Measurements from ENCODE around the gene CAMK2D.

Gene CAMK2D

DNA sequence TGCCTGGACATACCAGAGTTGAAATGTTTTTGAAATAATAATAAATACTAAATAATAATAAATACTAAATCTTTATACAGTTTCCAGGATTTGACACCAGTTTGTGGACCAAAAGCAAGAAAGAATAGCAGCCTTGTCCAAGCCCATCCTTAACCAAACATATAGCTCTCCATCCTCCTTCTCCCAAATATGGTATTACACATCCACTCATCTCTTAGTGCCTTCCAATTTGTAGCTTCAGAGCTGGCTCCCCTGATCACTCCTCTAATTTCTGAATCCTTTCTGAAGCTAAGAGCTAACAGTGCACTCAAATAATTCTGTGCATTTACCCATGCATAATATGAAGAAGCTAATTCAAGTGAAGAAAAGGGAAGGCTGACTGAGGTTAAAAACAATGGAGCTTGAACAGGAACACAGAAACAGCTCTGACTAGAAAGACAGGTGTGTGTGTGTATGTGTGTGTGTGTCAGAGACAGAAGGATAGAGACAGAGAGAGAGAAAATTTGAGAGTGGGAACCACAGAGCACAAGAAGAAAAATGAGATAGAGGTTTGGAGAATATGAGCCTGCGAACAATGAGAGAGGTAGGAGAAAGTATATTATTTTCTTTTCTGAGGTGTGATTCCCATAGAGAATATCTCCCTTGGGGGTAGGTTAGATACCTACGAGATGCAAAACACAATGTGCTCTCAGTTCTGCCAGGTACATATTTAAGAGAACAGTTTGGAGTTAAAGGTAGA, 123.5 kb downstream of the CAMK2D start:
- no peak for DNase-seq (ENCODE audit: low spot score)

DNA sequence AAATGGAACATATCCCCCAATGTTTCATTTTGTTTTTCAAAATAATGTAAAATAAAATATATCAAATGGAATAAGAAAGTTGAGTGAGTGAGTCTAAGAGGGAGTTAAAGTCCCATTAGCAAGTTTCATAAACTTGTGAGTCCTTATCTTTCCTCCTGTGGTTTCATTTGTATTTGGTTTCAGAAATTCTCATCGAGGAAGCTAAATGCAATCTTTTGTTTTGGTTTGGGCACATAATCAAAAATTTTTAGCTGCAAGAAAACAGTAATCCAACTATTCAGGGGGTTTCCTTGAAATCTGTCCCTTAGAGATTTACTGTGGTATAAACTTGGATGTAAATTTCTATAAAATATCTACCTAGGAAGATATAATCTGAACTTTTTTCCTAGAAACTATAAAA, 124.2 kb downstream of the CAMK2D start:
- peak; percentile 40 for DNase-seq (ENCODE audit: low spot score)

- peak; percentile 31 for DNase-seq (ENCODE audit: low spot score)
Measured at GRCh38 chr4:113636877-113637276, 124.7 kb downstream of the CAMK2D start.

- DNase-seq (ENCODE audit: low spot score), result no peak
Measured at GRCh38 chr4:113636438-113636818, 125.1 kb downstream of the CAMK2D start.

DNA sequence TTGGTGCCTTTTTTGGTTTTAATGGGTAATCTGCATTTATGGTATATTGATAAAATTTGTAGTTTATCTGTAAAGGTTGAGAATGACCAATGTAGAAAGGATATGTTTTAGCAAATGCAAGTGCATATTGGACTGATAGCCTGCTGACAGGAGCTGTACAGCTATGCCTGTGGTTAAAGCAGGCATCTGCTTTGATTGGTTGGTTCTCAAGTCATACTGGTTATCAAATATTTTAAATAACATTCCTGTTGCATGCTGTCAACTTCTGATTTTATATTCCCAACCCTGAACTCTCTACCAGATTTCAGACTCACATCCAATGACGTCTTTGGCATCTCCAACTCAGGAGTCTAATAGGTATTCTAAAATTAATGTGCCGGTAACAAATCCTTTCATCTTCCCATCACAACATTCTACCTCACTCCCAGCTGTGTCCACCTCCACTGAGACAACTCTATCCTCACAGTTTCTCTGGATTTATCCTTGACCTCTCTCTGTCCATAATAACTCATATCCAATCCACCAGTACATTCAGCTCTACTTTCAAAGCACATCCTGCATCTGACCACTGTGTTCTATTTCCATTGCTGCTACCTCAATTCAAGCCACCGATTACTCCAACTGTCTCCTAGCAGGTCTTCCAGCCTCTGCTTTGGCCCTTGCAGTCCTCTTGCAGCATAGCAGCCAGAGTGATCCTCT, 125.7 kb downstream of the CAMK2D start:
- peak; percentile 42 for DNase-seq (ENCODE audit: low spot score)

DNA sequence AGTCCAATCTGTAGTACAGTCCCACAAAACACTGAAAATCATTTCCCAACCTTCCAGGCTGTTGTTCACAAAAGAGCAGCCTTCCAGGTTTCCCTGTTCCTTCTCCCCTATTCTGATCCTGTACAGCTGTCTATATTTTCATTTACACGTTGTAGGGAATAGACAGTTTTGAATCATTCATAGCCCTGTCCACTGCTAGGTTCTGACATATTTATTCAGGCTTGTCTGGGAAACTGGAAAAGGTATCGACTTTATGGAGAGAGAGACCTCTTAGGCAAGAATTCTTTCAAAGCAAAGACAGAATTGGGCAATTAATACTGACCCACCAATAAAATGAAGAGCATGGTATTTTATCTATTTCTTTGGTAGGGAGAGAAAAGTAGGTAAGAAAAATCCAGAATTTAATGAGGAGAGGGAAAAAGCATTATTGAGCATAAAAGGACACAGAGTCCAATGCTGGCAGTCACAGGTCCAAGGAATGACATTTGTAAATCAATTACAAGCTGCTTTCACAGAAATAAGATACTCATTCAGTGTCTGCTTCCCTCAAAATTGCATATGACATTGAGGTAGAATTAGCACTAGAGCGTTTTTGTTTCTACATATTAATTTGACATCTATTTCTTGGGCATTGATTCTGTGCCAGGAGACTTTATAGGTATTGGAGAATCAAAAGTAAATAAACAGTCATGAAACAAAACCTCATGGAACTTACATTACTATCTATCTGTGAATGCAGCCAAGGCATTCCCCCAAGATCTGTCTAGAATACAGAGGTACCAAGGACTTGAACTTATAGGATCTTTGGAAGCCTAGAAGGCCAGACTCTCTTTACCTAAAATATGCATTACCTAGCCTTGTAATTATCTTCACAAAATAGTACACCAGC, 127.2 kb downstream of the CAMK2D start:
- no peak for DNase-seq (ENCODE audit: low spot score)

- no peak for DNase-seq (ENCODE audit: low spot score)
Measured at GRCh38 chr4:113633467-113633866, 128.1 kb downstream of the CAMK2D start.

DNA sequence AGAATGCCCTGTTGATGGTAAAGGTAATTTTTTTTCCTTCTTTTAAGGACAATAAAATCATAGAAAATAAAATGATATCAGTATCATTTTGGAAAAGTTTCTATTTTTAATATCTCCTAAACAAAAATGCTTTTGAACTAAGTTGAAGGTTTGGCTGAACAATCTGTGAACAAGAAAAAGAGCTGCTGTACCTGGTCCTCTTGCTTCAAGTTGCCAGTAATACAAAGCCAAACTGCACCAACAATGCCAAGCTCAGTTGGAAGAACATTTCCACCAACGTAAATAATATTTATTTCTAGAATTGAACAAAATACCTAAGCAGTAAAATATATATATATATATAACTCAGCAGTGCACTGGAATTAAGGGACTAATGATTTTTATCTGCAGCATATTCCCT, 132.8 kb downstream of the CAMK2D start:
- DNase-seq (ENCODE audit: low spot score), result no peak

DNA sequence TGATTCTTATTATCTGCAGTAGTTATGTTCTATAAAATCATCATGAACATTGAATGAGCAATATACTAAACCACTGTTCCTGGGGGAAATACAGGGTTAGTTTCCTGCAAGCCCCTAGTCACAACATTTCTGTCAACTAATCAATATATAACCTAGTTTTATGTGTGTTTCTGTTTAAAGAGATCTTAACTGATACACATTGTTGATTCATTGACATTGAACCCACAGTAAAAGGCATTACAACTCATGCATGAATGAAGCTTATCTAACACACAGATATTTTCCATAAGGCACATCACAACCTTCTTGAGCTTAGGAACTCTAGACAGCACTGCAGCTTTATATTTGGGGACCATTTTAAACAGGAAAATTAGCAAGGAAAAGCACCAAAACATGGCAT, 134.2 kb downstream of the CAMK2D start:
- DNase-seq (ENCODE audit: low spot score), result no peak

DNA sequence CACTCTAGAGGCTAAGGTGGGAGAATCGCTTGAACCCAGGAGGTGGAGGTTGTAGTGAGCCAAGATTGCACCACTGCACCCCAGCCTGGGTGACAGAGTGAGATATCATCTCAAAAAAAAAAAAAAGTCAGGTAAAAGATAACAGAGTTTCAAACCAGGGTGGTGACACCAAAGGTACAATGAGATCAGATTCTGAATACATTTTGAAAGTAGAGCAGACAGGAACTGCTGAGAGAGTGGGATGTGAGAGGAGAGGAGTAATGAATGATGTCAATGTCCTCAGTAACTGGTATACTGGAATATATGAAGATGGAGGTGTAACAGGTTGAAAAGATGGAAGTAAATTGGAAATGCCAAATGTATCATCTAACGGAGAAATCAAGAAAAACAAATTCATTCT, 135.6 kb downstream of the CAMK2D start:
- no peak for DNase-seq (ENCODE audit: low spot score)

DNA sequence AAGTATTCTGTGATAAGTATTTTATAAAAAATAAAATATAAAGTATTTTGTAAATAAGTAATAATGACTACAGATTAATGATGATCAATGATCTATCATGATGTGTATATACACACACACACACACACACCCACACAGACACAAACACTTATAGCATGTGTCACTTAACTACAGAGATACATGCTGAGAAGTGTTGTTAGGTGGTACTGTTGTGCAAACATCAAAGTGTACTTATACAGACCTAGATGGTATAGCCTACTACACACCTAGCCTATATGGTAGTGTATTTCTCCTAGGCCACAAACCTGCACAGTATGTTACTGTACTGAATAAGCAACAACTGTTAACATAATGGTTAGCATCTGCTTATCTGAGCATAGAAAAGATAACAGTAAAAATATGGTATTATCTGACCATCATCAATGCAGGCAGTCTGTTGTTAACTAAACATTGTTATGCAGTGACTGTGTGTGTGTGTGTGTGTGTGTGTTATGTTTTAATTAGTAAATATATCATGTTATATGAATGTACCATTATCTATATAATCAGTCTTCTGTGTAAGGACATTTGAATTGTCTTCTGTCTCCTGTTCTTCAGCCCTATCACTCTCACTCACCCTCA, 138.2 kb downstream of the CAMK2D start:
- DNase-seq (ENCODE audit: low spot score), result no peak

GRCh38 chr4:113621633-113622032, 139.9 kb downstream of the CAMK2D start:
- DNase-seq (ENCODE audit: low spot score), result no peak

DNA sequence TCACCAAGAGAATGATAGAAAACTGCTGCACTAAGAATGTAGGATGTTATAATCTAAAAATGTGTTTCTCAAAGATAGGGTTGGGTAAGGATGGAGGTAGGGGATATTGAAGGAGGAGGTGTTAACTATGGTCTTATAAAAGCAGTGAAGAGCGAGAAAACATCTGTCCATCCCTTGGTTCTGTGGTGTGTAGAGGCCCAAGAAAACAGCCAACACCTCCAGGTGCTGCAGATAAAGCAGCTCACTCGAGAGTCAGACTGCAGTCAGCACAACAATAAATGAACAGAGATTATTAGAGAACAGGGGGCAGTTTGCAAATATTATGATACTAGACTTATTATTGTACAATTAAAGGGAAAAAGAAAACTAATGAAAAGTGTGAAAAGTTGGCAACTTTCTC, 141.5 kb downstream of the CAMK2D start:
- no peak for DNase-seq (ENCODE audit: low spot score)

GRCh38 chr4:113619526-113619925, 142.0 kb downstream of the CAMK2D start:
- no peak for DNase-seq (ENCODE audit: low spot score)

DNA sequence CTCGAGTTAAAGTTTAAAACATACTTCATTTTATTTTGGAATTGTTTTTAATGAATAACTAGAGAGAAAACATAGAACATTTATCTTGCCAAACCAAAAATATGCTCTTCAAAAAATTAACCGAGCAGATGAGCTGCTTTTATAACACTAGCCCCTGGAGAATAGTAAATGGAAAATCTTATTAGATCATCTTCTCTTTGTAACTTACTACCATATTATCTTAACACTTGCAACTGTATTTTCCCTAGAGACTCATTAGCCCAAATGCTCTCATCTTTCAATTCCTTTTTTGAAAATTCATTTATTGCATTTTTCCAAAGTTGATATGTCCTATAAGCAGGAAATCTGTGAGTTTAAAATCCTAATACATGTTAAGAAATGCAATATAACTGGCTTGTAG, 143.3 kb downstream of the CAMK2D start:
- peak; percentile 33 for DNase-seq (ENCODE audit: low spot score)

DNA sequence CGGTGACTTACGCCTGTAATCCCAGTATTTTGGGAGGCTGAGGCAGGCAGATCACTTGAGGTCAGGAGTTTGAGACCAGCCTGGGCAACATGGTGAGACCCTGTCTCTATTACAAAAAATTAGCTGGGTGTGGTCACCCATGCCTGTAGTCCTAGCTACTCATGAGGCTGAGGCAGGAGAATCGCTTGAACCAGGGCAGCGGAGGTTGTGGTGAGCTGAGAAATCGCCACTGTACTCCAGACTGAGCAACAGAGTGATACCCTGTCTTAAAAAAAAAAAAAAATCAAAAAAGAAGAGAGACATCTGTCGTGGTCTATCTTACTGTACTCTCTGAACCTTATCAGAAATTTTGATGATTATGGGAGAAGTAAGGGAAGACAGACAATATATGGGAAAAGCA, 144.3 kb downstream of the CAMK2D start:
- no peak for DNase-seq (ENCODE audit: low spot score)

- DNase-seq (ENCODE audit: low spot score), result no peak
Measured at GRCh38 chr4:113616443-113616842, 145.1 kb downstream of the CAMK2D start.

DNA sequence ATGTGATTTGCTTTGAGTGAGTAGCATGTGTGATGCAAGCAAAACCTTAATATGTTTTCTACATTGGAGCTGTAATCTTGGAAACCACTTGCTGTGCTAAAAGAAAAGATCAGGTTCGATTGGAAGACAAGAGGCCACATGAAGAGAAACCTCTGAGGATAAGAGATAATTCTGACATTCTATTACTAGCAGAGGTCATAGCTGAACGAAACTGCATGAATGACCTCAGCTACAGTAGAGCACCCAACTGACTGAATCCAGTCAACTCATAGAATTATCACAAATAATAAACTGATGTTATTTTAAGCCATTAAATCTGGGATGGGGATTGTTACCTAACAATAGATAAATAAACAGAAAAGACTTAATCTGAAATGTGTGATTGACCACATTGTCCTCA, 147.1 kb downstream of the CAMK2D start:
- DNase-seq (ENCODE audit: low spot score), result no peak

DNA sequence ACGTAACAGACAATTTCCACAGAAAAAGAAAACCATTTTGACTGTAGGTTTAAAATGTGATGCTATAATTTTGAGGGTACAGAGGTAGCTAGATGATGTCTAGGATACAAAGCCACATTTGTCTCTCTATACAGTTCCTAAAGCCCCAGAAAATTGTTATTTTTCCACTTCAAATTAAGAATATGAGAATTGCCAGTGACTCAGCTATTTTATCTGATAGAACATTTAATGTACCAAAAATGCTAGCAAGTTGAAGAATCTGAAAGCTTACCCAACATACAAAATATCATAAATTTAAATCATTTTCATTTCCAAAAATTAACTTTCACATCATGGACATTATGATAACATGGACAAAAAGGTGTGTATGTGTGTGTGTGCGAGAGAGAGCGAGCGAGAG, 148.0 kb downstream of the CAMK2D start:
- DNase-seq (ENCODE audit: low spot score), result no peak

DNA sequence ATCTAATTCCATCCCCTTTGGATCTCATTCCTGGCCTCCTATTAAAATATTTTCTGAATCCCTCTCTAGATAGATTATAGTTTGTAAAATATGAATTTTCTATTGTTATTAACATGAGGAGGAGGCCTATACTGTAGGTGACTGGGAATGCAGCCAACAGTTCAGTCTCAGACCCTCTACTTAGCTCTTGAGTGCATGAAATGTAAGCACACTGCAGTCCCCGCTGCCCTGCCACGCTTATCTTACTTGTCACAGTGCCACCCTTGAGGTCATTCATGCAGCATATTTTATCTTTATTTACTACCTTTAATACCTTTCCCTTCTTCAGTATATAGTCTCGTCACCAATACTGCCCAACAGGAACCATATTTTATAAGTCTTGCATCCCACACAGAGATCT, 151.0 kb downstream of the CAMK2D start:
- DNase-seq (ENCODE audit: low spot score), result no peak

DNA sequence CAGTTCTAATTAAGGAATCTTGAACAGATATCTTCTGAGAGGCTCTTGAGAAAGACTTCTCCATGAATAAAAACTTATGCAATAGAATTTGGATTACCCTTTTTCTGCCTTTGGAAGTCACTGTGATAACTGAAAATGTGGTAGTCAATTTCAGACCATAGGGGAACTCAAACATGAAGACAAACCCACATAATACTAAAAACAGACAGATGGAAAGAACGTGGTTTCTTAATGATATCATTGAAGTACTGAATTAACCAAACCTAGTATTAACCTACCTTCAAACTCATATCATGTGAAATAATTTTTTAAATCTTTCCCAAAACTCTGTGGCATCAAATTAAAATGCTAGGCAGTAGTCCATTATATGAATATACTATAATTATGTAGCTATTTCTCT, 153.5 kb downstream of the CAMK2D start:
- DNase-seq (ENCODE audit: low spot score), result no peak

GRCh38 chr4:113607147-113607720, 154.3 kb downstream of the CAMK2D start:
- no peak for DNase-seq (ENCODE audit: low spot score)

Measured in GM03348 (cell line).